GM21526 (cell line): Measurements from ENCODE around the gene SLC8A2.

ENCODE experiments used
- ATAC-seq: cut with Tn5 transposase; IDR thresholded peaks from one replicate; pipeline ENCODE4 v1.9.1; 2021; ENCODE audit warnings: moderate library complexity; ENCODE audit not compliant: unreplicated experiment, low FRiP score

Gene SLC8A2

GRCh38 chr19:47471733-47472457 lies at the start of gene SLC8A2:
TSS of gene SLC8A2 (minus strand) at chr19:47471893. CDS start at chr19:47466403, 5,490 bp downstream.
- ATAC-seq, result no peak

DNA sequence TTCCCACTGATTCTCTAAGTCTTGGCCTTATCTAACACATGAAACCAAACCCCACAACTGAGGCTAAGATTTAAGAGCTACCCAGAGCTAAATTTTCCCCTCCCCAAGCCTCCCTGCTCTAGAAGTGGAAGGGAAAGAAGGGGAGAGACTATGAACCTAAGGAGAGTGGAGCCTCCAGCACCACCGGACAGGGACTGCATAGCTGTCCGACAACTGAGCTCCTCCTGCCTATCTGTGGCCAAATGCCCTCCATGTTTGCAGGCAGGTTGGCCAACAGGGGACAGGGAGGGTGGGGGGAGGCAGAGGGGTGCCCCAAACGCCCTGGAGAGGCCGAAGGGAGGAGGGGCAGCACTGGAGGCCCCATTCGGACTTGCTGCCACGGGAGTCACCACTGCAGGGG lies 49.1 kb upstream of the SLC8A2 start:
- ATAC-seq, result no peak

- ATAC-seq, result no peak
These were observed 48.7 kb upstream of the SLC8A2 start for GRCh38 chr19:47520343-47520806.

DNA sequence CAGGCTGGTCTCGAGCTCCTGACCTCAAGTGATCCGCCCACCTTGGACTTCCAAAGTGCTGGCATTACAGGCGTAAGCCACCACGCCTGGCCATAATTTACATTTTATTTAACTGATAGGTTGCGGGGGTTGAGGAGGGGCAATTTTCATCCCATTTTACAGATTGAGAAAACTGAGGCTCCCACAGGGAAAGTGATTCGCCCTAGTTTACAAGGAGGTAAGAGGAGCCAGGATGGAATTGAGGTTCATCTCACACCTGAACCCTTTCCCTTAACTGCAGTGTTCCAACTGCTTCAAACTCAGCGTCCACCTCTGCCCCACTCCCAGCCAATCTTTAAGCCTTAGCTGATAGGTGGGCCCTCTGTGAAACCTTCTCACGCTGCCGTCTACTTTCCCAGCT lies 47.2 kb upstream of the SLC8A2 start:
- ATAC-seq, result no peak

DNA sequence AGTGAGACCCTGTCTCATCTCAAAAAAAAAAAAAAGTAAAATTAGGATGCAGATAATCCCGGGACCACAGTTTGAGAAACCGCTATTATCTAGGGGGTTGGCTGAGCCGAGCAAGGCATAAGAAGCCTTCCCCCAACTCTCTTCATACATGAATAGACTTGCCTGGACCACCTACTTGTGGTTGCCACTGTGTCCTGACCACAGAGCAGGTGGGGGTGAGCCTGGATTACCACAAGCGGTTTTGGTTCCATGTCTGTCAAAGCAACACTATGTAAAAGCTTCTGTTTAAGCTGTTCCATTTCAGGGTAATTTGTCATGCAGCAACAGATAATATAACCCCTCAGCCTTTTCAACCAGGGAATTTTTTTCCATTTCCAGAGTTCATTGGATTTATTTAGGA lies 46.4 kb upstream of the SLC8A2 start:
- ATAC-seq, result no peak

- peak; percentile 79 for ATAC-seq
These were observed 43.3 kb upstream of the SLC8A2 start, which contains the start of gene NAPA for GRCh38 chr19:47514869-47515588. TSS of gene NAPA (minus strand) at chr19:47515063. CDS start at chr19:47514940, 123 bp downstream.

DNA sequence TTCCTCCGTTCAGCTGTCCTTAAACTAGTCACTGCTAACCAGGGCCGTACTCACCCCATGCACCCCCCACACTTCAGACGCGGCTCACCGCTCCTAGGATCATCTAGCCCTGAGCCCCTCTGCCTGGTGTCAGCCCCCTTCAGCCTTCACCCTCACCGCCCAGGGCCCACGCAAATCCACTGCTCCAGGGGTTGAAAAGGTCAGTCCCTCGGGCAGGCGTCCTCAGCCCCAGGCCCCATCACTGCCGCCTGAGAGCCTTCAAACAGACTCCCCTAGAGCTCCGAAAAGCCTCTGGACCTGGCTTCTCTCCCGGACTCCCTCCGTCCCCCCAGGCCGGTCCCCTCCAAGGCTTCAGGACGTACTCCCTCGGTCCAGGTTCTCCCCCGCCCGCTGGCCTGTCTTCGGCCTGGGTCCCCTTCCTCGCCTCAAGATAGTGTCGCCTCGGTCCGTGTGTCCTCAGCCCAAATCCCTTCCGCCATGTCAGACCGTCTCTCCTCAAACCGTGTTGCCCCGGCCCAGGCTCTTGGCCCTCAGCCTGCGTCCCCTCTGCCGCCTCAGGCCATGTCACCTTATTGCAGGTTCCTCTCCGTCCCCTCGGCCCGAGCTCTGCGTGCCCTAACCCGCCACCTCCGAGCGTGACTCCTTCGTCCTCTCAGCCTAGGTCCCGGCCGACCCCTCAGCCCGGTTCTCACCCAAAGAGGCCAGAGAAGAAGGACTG lies 42.6 kb upstream of the SLC8A2 start:
- ATAC-seq, result peak; percentile 1

DNA sequence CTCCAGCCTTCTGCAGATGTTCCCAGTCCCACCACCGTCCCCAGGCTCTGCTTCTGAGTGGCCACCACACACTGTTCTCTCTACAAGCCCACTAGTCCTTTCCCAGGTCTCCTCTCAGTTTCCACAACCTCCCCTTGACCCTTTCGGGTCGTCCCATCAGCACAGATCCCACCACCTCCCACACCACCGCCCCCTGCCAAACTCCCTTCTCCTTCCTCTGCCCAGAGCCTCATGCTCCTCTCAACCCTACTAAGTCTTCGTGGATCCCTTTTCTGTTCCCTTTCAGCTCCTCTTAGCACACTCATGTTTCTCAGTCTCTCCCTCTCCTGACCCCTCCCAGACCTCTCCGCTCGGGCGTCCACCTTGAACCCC lies 41.2 kb upstream of the SLC8A2 start:
- ATAC-seq, result no peak

- no peak for ATAC-seq
These were observed 40.7 kb upstream of the SLC8A2 start for GRCh38 chr19:47512183-47512947.

DNA sequence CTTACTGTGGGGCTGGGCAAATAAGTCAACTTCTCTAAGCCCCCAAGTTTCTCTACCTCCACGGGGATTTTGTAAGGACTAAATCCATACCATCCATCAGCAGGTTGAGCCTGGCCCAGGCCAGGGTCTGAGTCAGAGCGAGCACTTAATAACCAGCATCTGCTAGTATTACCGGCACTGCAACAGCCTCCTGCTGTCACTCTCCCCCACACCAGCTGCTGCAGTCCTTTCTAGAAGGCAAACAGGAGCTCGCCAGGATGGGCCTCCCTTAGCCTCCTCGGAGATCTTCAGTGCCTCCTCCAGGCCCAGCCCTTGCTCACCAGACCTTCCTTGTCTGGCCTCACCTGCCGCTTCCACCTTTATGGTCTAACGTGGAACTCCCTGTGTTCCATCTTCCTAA lies 40.0 kb upstream of the SLC8A2 start:
- no peak for ATAC-seq

DNA sequence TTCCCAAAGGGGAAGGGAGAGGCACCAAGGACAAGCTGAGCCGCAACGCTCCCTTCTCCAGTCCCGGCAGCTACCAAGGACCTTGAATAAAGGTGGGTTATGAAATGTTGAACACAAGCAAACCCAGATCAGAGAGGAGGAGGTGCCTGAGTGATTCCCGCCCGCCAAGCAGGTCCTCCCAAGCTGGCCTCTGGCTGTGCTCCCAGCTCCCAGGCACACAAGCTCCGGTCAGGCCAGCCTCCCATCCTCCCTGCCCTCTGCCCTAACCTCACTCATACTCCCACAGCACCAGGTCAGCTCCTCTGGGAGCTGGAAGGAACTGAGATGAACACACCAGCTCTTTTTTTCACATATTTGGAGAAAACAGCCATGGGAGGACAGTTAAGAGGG lies 39.4 kb upstream of the SLC8A2 start:
- ATAC-seq, result no peak

DNA sequence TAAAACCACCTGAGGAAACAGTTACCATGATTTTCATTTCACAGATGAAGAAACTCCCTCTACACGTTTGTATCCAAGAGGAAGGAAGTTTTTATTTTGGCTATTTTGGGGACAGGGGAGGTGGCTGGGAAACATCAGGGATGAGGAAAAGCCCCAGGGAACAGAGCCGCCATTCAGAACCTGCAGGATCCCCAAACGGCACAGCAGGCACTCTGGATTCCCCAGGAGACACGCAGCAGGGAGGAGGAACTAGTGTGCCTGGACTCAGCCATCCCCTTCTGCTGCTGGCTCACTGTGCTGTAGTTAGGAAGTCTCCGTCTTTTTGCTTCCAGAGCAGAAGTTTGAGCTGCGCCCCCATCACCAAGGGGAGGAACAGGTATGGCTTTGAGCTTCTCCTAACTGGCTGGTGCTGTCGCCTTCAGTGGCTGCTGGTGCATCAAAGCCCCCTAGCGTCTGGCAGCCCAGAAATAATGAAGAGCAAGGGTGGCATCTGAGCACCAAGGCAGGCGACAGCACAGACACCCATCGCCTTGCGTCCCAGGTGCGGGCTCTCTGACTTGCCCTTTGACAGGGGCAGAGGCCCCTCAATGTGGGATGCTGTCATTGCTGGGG lies 38.9 kb upstream of the SLC8A2 start:
- ATAC-seq, result no peak

DNA sequence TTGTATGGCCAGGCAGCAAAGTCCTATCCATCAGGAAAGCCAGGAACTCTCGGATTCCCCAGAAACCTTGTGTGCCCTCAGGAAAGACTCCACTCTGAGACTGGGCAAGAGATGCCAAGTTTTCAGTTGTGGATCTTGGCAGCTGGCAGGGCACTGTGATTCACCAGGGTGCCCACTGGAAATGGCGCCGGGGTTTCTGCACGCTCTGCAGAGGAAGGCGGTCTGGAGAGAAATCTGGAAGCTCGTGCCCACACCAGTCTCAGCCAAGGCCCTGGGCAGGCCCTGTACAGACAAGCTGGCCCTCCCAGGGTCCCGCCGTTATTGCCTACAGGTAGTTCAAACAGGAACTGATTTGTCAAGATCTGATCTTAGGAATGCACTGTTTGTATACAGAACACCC lies 38.3 kb upstream of the SLC8A2 start:
- no peak for ATAC-seq

DNA sequence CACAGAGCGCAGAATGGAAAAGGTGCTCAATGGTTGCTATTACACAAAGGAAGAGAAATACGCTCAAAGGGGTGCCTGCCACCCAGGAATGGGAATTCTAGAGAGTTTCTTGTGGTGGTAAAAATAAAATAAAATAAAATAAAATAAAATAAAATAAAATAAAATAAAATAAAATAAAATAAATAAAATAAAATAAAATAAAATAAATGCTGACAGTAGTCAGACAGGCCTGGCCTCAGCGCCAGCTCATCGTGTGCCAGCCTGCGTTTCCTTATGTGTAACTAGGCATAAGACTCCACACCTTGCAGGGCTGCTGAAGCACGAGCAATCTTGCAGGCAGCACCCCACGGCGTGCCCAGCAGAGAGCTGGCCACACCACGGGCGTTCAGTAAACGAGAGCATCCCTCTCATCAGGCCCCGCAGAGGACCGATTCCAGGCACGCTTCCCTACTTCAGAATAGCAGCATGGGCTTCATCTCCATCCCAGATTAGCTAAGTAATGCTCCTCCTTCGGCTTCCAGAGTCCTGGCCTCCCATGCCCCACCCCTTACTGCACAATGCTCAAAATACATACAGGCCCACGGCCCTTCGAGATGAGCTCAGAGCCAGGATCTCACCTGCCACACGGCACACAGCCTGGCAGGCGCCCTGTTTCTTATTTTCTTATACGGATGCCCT lies 37.6 kb upstream of the SLC8A2 start:
- ATAC-seq, result no peak

DNA sequence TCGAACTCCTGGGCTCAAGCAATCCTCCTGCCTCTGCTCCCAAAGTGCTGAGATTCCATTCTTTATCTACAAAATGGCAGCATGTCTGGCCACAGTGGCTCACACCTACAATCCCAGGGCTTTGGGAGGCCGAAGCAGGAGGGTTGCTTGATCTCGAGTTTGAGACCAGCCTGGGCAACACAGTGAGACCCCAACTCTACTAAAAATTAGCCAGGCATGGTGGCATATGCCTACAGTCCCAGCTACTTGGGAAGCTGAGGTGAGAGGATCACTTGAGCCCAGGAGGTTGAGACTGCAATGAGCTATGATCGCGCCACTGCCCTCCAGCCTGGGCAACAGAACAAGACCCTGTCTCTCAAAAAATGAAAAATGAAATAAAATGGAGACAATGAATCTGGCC lies 37.0 kb upstream of the SLC8A2 start:
- ATAC-seq, result no peak

GRCh38 chr19:47507924-47508553 lies 36.3 kb upstream of the SLC8A2 start:
- ATAC-seq, result no peak

DNA sequence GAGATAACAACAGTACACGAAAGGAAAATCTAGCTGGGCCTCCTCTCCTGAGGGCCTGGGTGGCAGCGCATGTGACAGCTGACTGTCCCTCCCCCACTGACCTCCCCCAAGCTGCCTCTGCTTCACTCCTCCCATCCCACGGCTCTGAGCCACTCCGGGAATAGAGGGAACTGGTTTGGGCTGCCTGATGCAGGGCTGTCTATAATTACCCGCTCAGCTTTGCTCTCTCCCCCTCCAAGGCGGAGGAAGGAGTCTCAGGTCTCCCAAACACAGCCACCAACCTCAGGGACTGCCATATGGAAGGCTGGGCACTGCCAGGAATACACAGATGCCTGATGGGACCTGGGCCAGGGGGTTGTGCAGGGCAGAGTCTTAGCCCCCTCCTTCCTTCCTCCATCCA lies 35.3 kb upstream of the SLC8A2 start:
- ATAC-seq, result no peak

DNA sequence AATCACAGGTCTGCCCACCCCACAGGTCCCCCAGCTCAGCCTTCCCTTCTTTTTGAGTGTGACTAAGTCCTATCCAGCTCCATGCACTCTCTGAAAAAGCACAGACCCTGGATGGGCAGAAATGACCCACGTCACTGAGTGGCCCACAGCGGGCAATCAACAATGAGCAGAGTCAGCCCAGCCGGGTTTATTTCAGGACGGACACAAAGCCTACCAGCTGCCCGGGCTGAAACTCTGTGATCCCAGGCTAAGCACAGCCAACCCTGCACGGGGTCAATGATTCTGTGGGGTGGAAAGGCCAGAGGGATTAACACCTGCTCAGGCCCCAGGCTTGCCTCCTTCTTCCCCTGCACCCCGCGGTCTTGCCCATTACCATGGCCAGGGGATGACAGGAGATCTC lies 34.8 kb upstream of the SLC8A2 start:
- no peak for ATAC-seq

DNA sequence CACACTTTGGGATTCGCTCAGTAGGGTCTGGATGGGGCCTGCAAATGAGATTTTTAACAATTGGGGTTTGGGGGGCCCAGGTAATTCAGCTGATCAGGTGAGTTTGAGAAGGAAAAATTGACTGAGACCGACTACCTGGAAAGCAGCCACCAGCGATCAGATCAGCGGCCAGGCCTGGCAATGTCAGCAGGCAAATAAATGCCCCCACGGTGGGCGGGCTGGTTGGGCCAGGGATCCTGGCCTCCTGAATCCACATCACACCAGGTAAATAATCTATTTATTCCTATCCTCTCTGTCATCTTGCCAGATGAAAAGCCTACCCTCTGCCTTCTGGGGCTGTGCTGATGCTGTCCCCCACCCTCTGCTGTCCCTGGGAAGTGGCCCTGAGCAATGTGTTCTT lies 33.8 kb upstream of the SLC8A2 start:
- no peak for ATAC-seq
